ENCODE data around the gene HAPLN2. TPM values are rescaled to one million over a fixed set of nuclear protein-coding genes. Genes with fewer than 3 reads are reported as not detected.

HAPLN2 gene
- total RNA-seq, 4 donors from 2014 or later, result 0.18 TPM; not detected in 3

GRCh38 chr1:156664046-156664766, 45.0 kb downstream of the HAPLN2 start:
- H3K4me1 ChIP-seq, result peaks cover 42 to 100% (median 85%) of the 10 kb centered on the region in 3 donors
- no peaks in the 10 kb centered on the region for H3K36me3 ChIP-seq
- intact Hi-C loops (cut with DNase I), result no loop called here
- TF ChIP-seq, protein P1, sequence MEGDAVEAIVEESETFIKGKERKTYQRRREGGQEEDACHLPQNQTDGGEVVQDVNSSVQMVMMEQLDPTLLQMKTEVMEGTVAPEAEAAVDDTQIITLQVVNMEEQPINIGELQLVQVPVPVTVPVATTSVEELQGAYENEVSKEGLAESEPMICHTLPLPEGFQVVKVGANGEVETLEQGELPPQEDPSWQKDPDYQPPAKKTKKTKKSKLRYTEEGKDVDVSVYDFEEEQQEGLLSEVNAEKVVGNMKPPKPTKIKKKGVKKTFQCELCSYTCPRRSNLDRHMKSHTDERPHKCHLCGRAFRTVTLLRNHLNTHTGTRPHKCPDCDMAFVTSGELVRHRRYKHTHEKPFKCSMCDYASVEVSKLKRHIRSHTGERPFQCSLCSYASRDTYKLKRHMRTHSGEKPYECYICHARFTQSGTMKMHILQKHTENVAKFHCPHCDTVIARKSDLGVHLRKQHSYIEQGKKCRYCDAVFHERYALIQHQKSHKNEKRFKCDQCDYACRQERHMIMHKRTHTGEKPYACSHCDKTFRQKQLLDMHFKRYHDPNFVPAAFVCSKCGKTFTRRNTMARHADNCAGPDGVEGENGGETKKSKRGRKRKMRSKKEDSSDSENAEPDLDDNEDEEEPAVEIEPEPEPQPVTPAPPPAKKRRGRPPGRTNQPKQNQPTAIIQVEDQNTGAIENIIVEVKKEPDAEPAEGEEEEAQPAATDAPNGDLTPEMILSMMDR (IDR thresholded peaks at IDR 0.05), result no peak
- no peak for TF ChIP-seq POLR2A (IDR thresholded peaks at IDR 0.05)
- H3K9me3 ChIP-seq, result no peaks in the 10 kb centered on the region
- peak overlapping the region; percentile 61 to 89 (median 80) for H3K27ac ChIP-seq
- WGBS, 2 donors, result 49 to 52% methylated on average over 5 of the region's 5 CpGs
- no peak overlapping the region for H3K4me3 ChIP-seq
- DNase-seq, result no peak
- H3K27me3 ChIP-seq, result no peaks in the 10 kb centered on the region

DNA sequence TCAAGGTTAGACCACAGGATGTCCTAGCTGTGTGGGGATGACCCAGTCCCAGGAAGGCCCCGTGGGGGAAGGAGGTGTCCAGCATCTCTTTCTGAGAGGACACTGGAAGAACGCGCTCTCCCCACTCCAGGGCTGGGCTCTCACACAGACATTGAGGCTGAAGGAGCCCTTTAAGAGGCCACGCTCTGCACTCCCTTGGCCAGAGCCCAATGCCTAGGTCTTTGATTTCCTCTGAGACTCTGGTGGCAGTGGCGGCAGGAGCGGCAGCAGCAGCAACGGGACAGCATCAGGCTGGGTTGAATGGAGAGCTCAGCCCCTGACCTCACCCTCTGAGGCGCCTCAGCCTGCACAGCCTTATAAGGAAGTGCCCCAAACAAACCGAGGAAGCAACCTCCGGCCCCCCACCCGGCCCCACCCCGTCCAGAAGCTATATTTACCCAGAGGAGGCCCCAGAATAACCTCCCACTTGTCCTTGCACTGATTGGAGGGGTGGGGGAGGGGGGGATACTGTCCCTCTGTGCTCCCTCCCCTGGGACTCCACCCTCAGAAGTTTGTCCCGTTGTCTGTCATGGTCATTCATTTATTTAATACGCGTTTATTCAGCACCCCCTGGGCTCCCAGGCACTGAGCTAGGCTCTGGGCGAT, 45.7 kb downstream of the HAPLN2 start:
- no peaks in the 10 kb centered on the region for H3K36me3 ChIP-seq

DNA sequence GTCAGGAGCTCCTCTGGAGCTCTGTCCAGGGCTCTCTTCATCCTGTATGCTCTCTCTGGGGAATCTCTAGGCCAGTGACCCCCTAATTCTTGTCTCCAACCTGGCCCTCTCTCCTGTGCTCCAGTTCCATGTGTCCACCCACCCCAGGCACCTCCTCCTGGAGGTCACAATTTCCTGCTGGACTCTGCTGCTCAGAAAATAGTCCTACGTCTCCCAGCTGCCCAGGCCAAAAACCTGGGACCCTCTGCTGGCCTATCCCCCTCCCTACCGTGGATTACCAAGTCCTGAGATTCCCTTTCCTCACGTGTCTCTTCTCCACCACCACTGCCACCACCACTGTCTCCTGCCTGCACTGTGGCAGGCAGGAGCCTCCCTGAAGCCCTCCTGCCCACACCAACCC, 46.3 kb downstream of the HAPLN2 start:
- DNase-seq, result no peak
- TF ChIP-seq POLR2A (IDR thresholded peaks at IDR 0.05), result no peak
- TF ChIP-seq, protein P1 (IDR thresholded peaks at IDR 0.05), result no peak
- Histone ChIP-seq H3K9me3 (no peaks in the 10 kb centered on the region), H3K4me1 (peaks cover 29 to 98% (median 73%) of the 10 kb centered on the region in 3 donors), H3K27ac (peak overlapping the region; percentile 61 to 89 (median 80)), H3K4me3 (no peak overlapping the region), H3K36me3 (no peaks in the 10 kb centered on the region), H3K27me3 (no peaks in the 10 kb centered on the region)
- WGBS, 2 donors, result 62 to 67% methylated on average over 3 of the region's 3 CpGs
- intact Hi-C loops (cut with DNase I), result no loop called here

More for the DNA sequence above, 45.7 kb downstream of the HAPLN2 start:
- 44 to 51% methylated on average over 5 to 8 of the region's 16 CpGs for WGBS, 2 donors
- intact Hi-C loops (cut with DNase I), result no loop called here
- peaks cover 35 to 100% (median 78%) of the 10 kb centered on the region in 3 donors for H3K4me1 ChIP-seq
- TF ChIP-seq, protein P1 (IDR thresholded peaks at IDR 0.05), result no peak
- TF ChIP-seq POLR2A (IDR thresholded peaks at IDR 0.05), result no peak
- DNase-seq, result no peak
- H3K27ac ChIP-seq, result peak overlapping the region; percentile 61 to 89 (median 80)
- no peaks in the 10 kb centered on the region for H3K9me3 ChIP-seq
- H3K27me3 ChIP-seq, result no peaks in the 10 kb centered on the region
- no peak overlapping the region for H3K4me3 ChIP-seq

- intact Hi-C loops (cut with DNase I), result no loop called here
- TF ChIP-seq POLR2A (IDR thresholded peaks at IDR 0.05), result no peak
- TF ChIP-seq, protein P1 (IDR thresholded peaks at IDR 0.05), result no peak
- no peaks in the 10 kb centered on the region for H3K36me3 ChIP-seq
- no peak overlapping the region for H3K4me3 ChIP-seq
- peaks cover 15 to 83% (median 58%) of the 10 kb centered on the region in 3 donors for H3K4me1 ChIP-seq
- no peaks in the 10 kb centered on the region for H3K9me3 ChIP-seq
- H3K27ac ChIP-seq, result peak overlapping the region; percentile 55 to 90 (median 79)
- H3K27me3 ChIP-seq, result peaks cover 0 to 9% (median 0%) of the 10 kb centered on the region in 4 donors
- no peak for DNase-seq
- 66 to 81% methylated on average over 4 to 6 of the region's 9 CpGs for WGBS, 2 donors
These were observed 47.8 kb downstream of the HAPLN2 start for GRCh38 chr1:156666862-156667609.

Data from esophagus squamous epithelium (tissue), 5 donors.